Right lobe of liver (tissue), 6 donors: Measurements from ENCODE around the gene ME1. TPM values are rescaled to one million over a fixed set of nuclear protein-coding genes. Genes with fewer than 3 reads are reported as not detected.

Experiments used
- ATAC-seq, 4 donors: fragments of 200-7000 bp; cut with Tn5 transposase; one replicate each; pipeline ENCODE4 v1.9.1; 2020; ENCODE audit warnings: mild to moderate bottlenecking in 4 of 4, moderate library complexity in 4 of 4
- DNase-seq, 3 donors: peaks; one replicate each; pipeline ENCODE4 v3.0.0-alpha.2; 2020
- H3K27ac ChIP-seq, 3 donors: fragments of 200-600 bp; one replicate each; pipeline ENCODE4 v1.8.0; 2022
- H3K27me3 ChIP-seq, 2 donors: fragments of 200-600 bp; one replicate each; pipeline ENCODE4 v1.8.0; 2022
- H3K36me3 ChIP-seq, 4 donors: fragments of 200-600 bp; sonication (generic) in 1 of 4; one replicate each; pipeline versions ENCODE4 v1.5.1 to v1.8.0; 2017 to 2022; ENCODE audit warnings: control low read depth in 1 of 4
- H3K4me1 ChIP-seq, 4 donors: fragments of 200-600 bp; sonication (generic) in 1 of 4; one replicate each; pipeline versions ENCODE4 v1.5.1 to v1.8.0; 2017 to 2022; ENCODE audit warnings: control low read depth in 1 of 4
- H3K4me3 ChIP-seq, 3 donors: fragments of 200-600 bp; one replicate each; pipeline ENCODE4 v1.8.0; 2022
- H3K9me3 ChIP-seq, 4 donors: fragments of 200-600 bp; sonication (generic) in 1 of 4; one replicate each; pipeline versions ENCODE4 v1.5.1 to v1.8.0; 2017 to 2022; ENCODE audit warnings: control low read depth in 1 of 4
- POLR2A ChIP-seq: fragments of 450-650 bp; IDR thresholded peaks from one replicate; pipeline ENCODE4 v1.6.1; 2017; ENCODE audit warnings: antibody characterized with exemption, mild to moderate bottlenecking
- WGBS: methylation state at CpG from one replicate; pipeline ENCODE4 v1.1.6; 2018; ENCODE audit warnings: low coverage, low lambda C conversion rate; ENCODE audit not compliant: insufficient coverage; ENCODE audit errors: missing lambda C conversion rate; 5-methylcytosine and 5-hydroxymethylcytosine counted together
- intact Hi-C, 2 donors: fragments of 100-400 bp; cut with DNase I; formaldehyde crosslinking; loops; one replicate each; pipeline versions ENCODE4 v1.11.2 to v1.14.1; 2022
- total RNA-seq, 6 experiments: library from RNA; depleted of rRNA in 2 of 6; stranded (reverse); fragments of >200 nt in 2 of 6; fragmentation: NEBNext Ultra II Directional in 3 of 6; extraction: Animal tissue kit (Norgen Biotek cat#: 25700) in 3 of 6; gene quantifications; one replicate each; pipeline versions ENCODE4 v1.1.0 to v1.2.4, GENCODE V29; 2016 to 2023
- TF ChIP-seq, protein P1 (sequence below), 4 donors: fragments of 200-600 bp in 3 of 4; fragments of 450-650 bp in 1 of 4; IDR thresholded peaks; one replicate each; pipeline versions ENCODE4 v1.5.1 to v1.8.0; 2016 to 2022; ENCODE audit warnings: antibody characterized with exemption in 4 of 4, mild to moderate bottlenecking in 2 of 4
- donor health status: DM: no; HTN: yes; CAD: no.
- donor health status: DM: no; HTN: no; CAD: no.
- donor health status: DM: no; HTN: no; CAD: no.
- donor health status: DM: no; HTN: yes; CAD: no.
- donor health status: DM: no; HTN: yes; CAD: no.

The ME1 gene
- total RNA-seq, 6 experiments from 2014 or later: 10.1 to 18.2 (median 13.3) TPM

DNA sequence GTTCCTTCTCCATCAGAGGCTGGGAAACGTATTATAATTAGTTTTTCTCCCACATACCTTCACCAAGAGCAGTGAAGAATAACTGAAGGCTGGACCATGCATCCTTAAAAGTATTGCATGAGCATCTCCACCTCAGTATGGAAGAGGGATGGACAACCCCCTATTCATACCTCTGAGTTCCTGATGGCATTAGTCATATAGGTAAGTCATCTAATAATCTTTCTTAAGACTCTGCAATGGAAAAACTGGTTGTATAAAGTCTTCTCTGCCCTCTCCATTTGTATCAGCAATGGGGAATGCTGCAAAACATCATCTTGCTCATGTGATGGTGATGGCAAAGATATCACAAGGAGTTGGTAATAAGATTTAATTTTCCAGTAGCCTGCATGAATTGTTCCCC, 262.3 kb downstream of the ME1 start:
- H3K27me3 ChIP-seq: no peaks in the 10 kb centered on the region
- H3K4me1 ChIP-seq: no peaks in the 10 kb centered on the region
- WGBS: 71% methylated on average over 1 of the region's 1 CpG
- H3K36me3 ChIP-seq: peaks cover 10 to 81% (median 41%) of the 10 kb centered on the region in 4 donors
- DNase-seq (no peak), ATAC-seq (no peak)
- H3K4me3 ChIP-seq: no peak overlapping the region
- intact Hi-C loops: no loop called here
- H3K27ac ChIP-seq: no peak overlapping the region
- TF ChIP-seq, protein P1, sequence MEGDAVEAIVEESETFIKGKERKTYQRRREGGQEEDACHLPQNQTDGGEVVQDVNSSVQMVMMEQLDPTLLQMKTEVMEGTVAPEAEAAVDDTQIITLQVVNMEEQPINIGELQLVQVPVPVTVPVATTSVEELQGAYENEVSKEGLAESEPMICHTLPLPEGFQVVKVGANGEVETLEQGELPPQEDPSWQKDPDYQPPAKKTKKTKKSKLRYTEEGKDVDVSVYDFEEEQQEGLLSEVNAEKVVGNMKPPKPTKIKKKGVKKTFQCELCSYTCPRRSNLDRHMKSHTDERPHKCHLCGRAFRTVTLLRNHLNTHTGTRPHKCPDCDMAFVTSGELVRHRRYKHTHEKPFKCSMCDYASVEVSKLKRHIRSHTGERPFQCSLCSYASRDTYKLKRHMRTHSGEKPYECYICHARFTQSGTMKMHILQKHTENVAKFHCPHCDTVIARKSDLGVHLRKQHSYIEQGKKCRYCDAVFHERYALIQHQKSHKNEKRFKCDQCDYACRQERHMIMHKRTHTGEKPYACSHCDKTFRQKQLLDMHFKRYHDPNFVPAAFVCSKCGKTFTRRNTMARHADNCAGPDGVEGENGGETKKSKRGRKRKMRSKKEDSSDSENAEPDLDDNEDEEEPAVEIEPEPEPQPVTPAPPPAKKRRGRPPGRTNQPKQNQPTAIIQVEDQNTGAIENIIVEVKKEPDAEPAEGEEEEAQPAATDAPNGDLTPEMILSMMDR (IDR thresholded peaks at IDR 0.05): no peak
- TF ChIP-seq POLR2A: no peak
- H3K9me3 ChIP-seq: no peaks in the 10 kb centered on the region

DNA sequence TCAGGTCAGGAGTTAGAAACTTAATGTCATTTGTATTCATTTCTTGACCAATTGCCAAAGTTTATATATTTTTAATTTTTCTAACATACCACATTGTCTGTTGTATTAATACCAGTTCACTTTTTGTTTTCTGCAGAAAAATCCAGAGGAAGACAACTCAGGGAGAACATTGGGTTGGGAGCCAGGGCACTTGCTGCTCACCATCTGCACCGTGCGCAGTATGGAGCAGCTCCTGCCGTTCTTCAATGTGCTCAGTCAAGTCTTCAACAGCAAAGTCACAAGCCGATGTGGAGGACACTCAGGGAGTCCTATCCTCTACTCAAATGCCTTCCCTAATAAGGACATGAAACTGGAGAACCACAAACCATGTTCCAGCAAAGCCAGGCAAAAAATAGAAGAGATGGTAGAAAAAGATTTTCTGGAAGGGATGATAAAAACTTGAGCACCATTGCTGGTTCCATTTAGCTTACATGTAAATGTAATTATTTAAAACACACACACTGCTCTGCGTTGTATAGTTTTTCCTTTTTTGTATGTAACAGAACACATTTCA, 263.0 kb downstream of the ME1 start:
- Histone ChIP-seq H3K27me3 (no peaks in the 10 kb centered on the region), H3K9me3 (no peaks in the 10 kb centered on the region), H3K27ac (no peak overlapping the region), H3K4me1 (no peaks in the 10 kb centered on the region), H3K36me3 (peaks cover 10 to 78% (median 37%) of the 10 kb centered on the region in 4 donors), H3K4me3 (no peak overlapping the region)
- TF ChIP-seq, protein P1 (IDR thresholded peaks at IDR 0.05): no peak
- TF ChIP-seq POLR2A: no peak
- DNase-seq (no peak), ATAC-seq (no peak)
- 89% methylated on average over 5 of the region's 5 CpGs for WGBS
- intact Hi-C loops: no loop called here

Other genes starting within 250 kb of the ME1 start
- gene PGM3, start 237.8 kb downstream of the ME1 start, total RNA-seq: 10 to 100 TPM; 23.5 to 52.2 (median 35.0) TPM
- 1 to 10 TPM; 1.9 to 3.5 (median 2.5) TPM for gene RWDD2A, start 237.7 kb downstream of the ME1 start, total RNA-seq
- gene PRSS35, start 81.5 kb upstream of the ME1 start, total RNA-seq: under 1 TPM in 1 of 6 experiments, not detected in 5; 0.20 TPM